Neural cell (in vitro differentiated cells): Measurements from ENCODE around the gene ABHD10. TPM values are rescaled to one million over a fixed set of nuclear protein-coding genes. Genes with fewer than 3 reads are reported as not detected.

Source experiments
- H2AFZ ChIP-seq: fragments of 200-600, 300-800 bp; sonication (generic), shearing (Covaris generic); 2 replicates; pipeline ENCODE4 v1.6.0; 2014; ENCODE audit warnings: low read depth, mild to moderate bottlenecking, antibody characterized with exemption, low read length, moderate library complexity
- H3F3A ChIP-seq: fragments of 200-600 bp; shearing (Covaris generic); 2 replicates; pipeline ENCODE4 v1.6.1; 2016; ENCODE audit warnings: mild to moderate bottlenecking, moderate library complexity, mixed read lengths, antibody characterized with exemption, low read length; ENCODE audit not compliant: insufficient read depth, poor library complexity, severe bottlenecking
- H3K27ac ChIP-seq: fragments of 200-600, 300-800 bp; sonication (generic), shearing (Covaris generic); 2 replicates; pipeline ENCODE4 v1.5.1; 2014; ENCODE audit warnings: mild to moderate bottlenecking, low read length, moderate library complexity
- H3K27me3 ChIP-seq: fragments of 300-800, 200-600 bp; sonication (generic), shearing (Covaris generic); 2 replicates; pipeline ENCODE4 v1.6.0; 2014; ENCODE audit warnings: mild to moderate bottlenecking, low read depth, low read length, moderate library complexity; ENCODE audit not compliant: insufficient read depth
- H3K36me3 ChIP-seq: fragments of 300-800, 200-600 bp; sonication (generic), shearing (Covaris generic); 2 replicates; pipeline ENCODE4 v1.5.1; 2014; ENCODE audit warnings: mild to moderate bottlenecking, antibody characterized with exemption, low read length, moderate library complexity; ENCODE audit not compliant: insufficient read depth
- H3K4me2 ChIP-seq: fragments of 300-800, 200-600 bp; sonication (generic), shearing (Covaris generic); 2 replicates; pipeline ENCODE4 v1.6.0; 2014; ENCODE audit warnings: mild to moderate bottlenecking, low read length
- H3K4me3 ChIP-seq: fragments of 300-800, 200-600 bp; sonication (generic), shearing (Covaris generic); 2 replicates; pipeline ENCODE4 v1.5.1; 2014; ENCODE audit warnings: mild to moderate bottlenecking, low read length, moderate library complexity
- H3K79me2 ChIP-seq: fragments of 200-600 bp; shearing (Covaris generic); replicated peaks from 2 replicates; pipeline ENCODE4 v1.6.0; 2014; ENCODE audit warnings: mild to moderate bottlenecking, low read length, moderate library complexity; ENCODE audit not compliant: insufficient read depth
- H3K9ac ChIP-seq: fragments of 300-800, 200-600 bp; sonication (generic), shearing (Covaris generic); 2 replicates; pipeline ENCODE4 v1.6.1; 2016; ENCODE audit warnings: mild to moderate bottlenecking, low read length, mixed read lengths
- H3K9me2 ChIP-seq: fragments of 200-600 bp; shearing (Covaris generic); 2 replicates; pipeline ENCODE4 v1.6.1; 2016; ENCODE audit warnings: mild to moderate bottlenecking, low read length, mixed read lengths; ENCODE audit not compliant: insufficient read depth
- H3K9me3 ChIP-seq: fragments of 200-600, 300-800 bp; sonication (generic), shearing (Covaris generic); 2 replicates; pipeline ENCODE4 v1.6.1; 2016; ENCODE audit warnings: mild to moderate bottlenecking, mixed run types, low read length, moderate library complexity, mixed read lengths
- H4K20me1 ChIP-seq: fragments of 200-600 bp; shearing (Covaris generic); 2 replicates; pipeline ENCODE4 v1.6.1; 2016; ENCODE audit warnings: mild to moderate bottlenecking, mixed run types; ENCODE audit not compliant: insufficient read depth
- EP300 ChIP-seq: fragments of 450-650 bp; conservative IDR thresholded peaks from 2 replicates; pipeline ENCODE4 v1.6.1; 2014; ENCODE audit warnings: antibody characterized with exemption, mild to moderate bottlenecking, moderate library complexity; ENCODE audit not compliant: poor library complexity, severe bottlenecking
- EZH2 ChIP-seq: fragments of 200-600, 300-800 bp; shearing (Covaris generic), sonication (generic); IDR thresholded peaks from 2 replicates; pipeline ENCODE4 v1.6.1; 2014; ENCODE audit warnings: antibody characterized with exemption, low read length, borderline replicate concordance, mild to moderate bottlenecking; ENCODE audit not compliant: insufficient read depth, poor library complexity, severe bottlenecking
- MXI1 ChIP-seq: fragments of 450-650 bp; conservative IDR thresholded peaks from 2 replicates; pipeline ENCODE4 v1.6.1; 2014; ENCODE audit warnings: antibody characterized with exemption, mild to moderate bottlenecking; ENCODE audit not compliant: poor library complexity, severe bottlenecking
- POLR2AphosphoS5 ChIP-seq: IDR thresholded peaks from 2 replicates; pipeline ENCODE4 v1.6.1; 2012
- RAD21 ChIP-seq: fragments of 450-650 bp; conservative IDR thresholded peaks from 2 replicates; pipeline ENCODE4 v1.6.1; 2014; ENCODE audit warnings: antibody characterized with exemption, mild to moderate bottlenecking, moderate library complexity
- SMC3 ChIP-seq: fragments of 450-650 bp; conservative IDR thresholded peaks from 2 replicates; pipeline ENCODE4 v1.6.1; 2014; ENCODE audit warnings: antibody characterized with exemption, mild to moderate bottlenecking, moderate library complexity; ENCODE audit not compliant: poor library complexity
- TAF1 ChIP-seq: IDR thresholded peaks from 2 replicates; pipeline ENCODE4 v1.6.1; 2012; ENCODE audit warnings: low read depth
- polyA plus RNA-seq: library from polyadenylated mRNA; depleted of rRNA; stranded (reverse); fragments of >200 nt; gene quantifications from 2 replicates; pipeline ENCODE4 v1.2.3, GENCODE V29; 2014
- TF ChIP-seq, protein P1 (sequence below): fragments of 450-650 bp; IDR thresholded peaks from 2 replicates; pipeline ENCODE4 v1.5.1; 2014; ENCODE audit warnings: antibody characterized with exemption, mild to moderate bottlenecking, moderate library complexity; ENCODE audit not compliant: poor library complexity, severe bottlenecking
- TF ChIP-seq, protein P2 (sequence below): IDR thresholded peaks from 2 replicates; pipeline ENCODE4 v1.6.1; 2012; ENCODE audit warnings: borderline replicate concordance

ABHD10 gene
- polyA plus RNA-seq, 1 donor from 2014 or later = 84.7 TPM

DNA sequence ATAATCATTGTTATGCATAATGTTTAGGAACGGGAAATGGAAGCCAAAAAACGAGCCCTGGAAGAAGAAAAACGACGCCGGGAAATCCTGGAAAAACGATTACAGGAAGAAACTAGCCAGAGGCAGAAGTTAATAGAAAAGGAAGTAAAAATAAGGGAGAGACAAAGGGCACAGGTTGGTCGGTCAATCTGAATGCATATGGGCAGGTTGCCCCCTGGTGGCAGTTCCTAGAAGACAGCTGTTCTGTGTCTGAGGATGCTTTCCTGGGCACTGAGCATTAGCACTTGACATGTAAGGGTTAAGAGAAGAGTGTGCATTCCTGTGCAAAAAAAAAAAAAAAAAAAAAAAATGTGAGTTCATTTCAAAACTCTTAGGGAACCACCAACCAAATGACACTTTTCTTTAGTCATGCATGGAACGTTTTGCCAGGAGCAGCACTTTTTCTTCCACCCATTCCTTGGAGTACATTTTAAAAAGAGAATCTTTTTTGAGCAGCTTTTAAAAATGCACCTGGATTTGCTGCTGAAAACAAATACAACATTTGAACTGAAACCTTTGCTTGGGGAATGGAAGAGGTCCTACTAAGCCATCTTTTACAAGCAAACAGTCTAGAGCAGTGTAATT, 11.1 kb upstream of the ABHD10 start:
- Histone ChIP-seq H3K9me3 (no peaks in the 10 kb centered on the region), H3K4me2 (no peak overlapping the region), H3K36me3 (no peaks in the 10 kb centered on the region), H2AFZ (no peak overlapping the region), H3K27ac (no peak overlapping the region), H3K79me2 (no peaks in the 10 kb centered on the region), H4K20me1 (no peaks in the 10 kb centered on the region), H3K27me3 (no peaks in the 10 kb centered on the region), H3K9me2 (no peaks in the 10 kb centered on the region), H3K9ac (no peak overlapping the region), H3F3A (no peaks in the 10 kb centered on the region), H3K4me3 (no peak overlapping the region)
- no peak for TF ChIP-seq TAF1
- peak; percentile 84 for TF ChIP-seq RAD21
- peak; percentile 91 for TF ChIP-seq SMC3
- TF ChIP-seq, protein P1, sequence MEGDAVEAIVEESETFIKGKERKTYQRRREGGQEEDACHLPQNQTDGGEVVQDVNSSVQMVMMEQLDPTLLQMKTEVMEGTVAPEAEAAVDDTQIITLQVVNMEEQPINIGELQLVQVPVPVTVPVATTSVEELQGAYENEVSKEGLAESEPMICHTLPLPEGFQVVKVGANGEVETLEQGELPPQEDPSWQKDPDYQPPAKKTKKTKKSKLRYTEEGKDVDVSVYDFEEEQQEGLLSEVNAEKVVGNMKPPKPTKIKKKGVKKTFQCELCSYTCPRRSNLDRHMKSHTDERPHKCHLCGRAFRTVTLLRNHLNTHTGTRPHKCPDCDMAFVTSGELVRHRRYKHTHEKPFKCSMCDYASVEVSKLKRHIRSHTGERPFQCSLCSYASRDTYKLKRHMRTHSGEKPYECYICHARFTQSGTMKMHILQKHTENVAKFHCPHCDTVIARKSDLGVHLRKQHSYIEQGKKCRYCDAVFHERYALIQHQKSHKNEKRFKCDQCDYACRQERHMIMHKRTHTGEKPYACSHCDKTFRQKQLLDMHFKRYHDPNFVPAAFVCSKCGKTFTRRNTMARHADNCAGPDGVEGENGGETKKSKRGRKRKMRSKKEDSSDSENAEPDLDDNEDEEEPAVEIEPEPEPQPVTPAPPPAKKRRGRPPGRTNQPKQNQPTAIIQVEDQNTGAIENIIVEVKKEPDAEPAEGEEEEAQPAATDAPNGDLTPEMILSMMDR = peak; percentile 86

- Histone ChIP-seq H3K9me3 (no peaks in the 10 kb centered on the region), H4K20me1 (no peaks in the 10 kb centered on the region), H3K9ac (no peak overlapping the region), H3K27ac (no peak overlapping the region), H2AFZ (no peak overlapping the region), H3F3A (no peaks in the 10 kb centered on the region), H3K9me2 (no peaks in the 10 kb centered on the region), H3K27me3 (no peaks in the 10 kb centered on the region), H3K79me2 (no peaks in the 10 kb centered on the region), H3K4me3 (no peak overlapping the region), H3K4me2 (no peak overlapping the region), H3K36me3 (no peaks in the 10 kb centered on the region)
- no peak for TF ChIP-seq TAF1
- TF ChIP-seq EP300 = no peak
- TF ChIP-seq RAD21 = no peak
- TF ChIP-seq POLR2AphosphoS5 = no peak
- TF ChIP-seq, protein P2, sequence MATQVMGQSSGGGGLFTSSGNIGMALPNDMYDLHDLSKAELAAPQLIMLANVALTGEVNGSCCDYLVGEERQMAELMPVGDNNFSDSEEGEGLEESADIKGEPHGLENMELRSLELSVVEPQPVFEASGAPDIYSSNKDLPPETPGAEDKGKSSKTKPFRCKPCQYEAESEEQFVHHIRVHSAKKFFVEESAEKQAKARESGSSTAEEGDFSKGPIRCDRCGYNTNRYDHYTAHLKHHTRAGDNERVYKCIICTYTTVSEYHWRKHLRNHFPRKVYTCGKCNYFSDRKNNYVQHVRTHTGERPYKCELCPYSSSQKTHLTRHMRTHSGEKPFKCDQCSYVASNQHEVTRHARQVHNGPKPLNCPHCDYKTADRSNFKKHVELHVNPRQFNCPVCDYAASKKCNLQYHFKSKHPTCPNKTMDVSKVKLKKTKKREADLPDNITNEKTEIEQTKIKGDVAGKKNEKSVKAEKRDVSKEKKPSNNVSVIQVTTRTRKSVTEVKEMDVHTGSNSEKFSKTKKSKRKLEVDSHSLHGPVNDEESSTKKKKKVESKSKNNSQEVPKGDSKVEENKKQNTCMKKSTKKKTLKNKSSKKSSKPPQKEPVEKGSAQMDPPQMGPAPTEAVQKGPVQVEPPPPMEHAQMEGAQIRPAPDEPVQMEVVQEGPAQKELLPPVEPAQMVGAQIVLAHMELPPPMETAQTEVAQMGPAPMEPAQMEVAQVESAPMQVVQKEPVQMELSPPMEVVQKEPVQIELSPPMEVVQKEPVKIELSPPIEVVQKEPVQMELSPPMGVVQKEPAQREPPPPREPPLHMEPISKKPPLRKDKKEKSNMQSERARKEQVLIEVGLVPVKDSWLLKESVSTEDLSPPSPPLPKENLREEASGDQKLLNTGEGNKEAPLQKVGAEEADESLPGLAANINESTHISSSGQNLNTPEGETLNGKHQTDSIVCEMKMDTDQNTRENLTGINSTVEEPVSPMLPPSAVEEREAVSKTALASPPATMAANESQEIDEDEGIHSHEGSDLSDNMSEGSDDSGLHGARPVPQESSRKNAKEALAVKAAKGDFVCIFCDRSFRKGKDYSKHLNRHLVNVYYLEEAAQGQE = no peak
- TF ChIP-seq SMC3 = no peak
- no peak for TF ChIP-seq MXI1
- no peak for TF ChIP-seq EZH2
- TF ChIP-seq, protein P1 = no peak
Measured at GRCh38 chr3:111968319-111969054, 10.3 kb upstream of the ABHD10 start.
